HG03159 (cell line): ENCODE data around the gene GLIPR2.
"Not testable (repeated sequence)": the region's sequence is repeated elsewhere in the genome, so short reads cannot be mapped to it uniquely, and the experiment has no call there.

Experiments
- ATAC-seq: cut with Tn5 transposase; IDR thresholded peaks from one replicate; pipeline ENCODE4 v1.9.1; 2021; ENCODE audit warnings: mild to moderate bottlenecking, moderate library complexity; ENCODE audit not compliant: unreplicated experiment

The GLIPR2 gene

DNA sequence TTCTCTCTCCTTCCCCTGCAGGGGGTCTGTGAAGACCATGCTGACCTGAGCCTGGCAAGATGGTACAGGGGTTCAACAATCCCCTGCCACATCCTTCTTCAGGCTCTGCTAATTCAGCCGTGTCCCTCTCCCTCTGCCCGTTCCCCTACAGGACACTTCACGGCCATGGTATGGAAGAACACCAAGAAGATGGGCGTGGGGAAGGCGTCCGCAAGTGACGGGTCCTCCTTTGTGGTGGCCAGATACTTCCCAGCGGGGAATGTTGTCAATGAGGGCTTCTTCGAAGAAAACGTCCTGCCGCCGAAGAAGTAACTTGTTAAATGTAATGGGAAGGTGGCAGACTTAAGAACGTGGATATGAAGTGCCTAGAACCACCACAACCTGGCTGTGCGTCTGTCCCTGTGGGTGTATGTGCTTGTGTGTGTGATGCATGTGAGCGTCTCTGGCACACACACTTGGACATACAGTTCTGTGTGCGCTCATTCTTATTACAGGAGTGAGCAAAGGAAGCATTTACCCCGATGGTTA is 25.7 kb downstream of the GLIPR2 start:
- no peak for ATAC-seq

DNA sequence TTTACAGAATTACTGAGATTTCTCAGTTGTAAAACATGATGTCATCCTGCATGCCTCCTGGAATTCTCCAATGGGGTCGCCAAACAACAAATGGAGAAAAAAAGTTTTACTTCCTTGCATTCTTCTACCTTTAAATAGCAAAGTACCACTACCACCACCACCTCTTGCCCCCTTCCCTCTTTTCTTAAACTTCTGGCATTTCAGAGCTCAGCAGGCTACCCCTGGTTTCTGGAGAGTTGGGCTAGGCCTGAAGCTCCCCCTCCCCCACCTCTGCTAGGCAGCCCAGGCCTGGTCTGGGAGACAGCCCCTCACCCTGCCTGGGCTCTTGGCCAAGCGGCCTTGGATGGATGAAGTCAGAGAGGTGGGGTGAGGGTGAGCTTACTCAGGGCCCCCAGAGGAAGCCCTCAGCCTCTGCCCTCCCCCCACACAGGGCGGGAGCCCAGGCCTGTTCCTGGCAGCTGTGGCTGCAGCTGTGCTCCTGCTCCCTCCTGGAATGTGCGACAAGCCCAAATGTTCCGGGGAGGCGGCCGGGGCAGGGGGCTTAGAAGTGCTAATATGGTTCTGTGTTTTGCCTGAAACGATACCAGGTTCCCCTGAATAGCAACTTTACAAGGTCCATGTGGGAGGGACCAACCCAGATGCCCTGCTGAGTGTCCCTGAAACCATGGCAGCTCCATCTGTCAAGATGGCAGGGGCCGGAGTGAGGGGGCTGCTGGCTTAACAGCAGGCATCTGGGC is 26.7 kb downstream of the GLIPR2 start:
- no peak for ATAC-seq

DNA sequence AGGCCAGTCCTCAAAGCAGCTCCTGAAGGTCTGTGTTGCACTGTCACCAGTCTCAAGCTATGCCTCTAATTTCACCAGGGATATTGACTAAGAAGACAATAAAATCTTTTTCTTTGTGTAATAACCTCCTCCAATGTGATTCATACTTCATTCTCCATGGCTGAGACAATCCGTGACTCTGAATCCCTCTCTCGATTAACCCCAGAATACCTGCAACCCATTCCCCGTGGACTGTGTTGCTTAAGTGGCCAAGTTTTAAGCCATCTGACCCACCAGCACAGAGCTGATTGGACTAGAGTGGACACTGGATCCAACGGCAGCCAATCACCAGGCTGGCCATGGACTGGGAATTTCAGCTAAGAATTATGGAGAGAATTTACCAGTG is 27.2 kb downstream of the GLIPR2 start:
- no peak for ATAC-seq

DNA sequence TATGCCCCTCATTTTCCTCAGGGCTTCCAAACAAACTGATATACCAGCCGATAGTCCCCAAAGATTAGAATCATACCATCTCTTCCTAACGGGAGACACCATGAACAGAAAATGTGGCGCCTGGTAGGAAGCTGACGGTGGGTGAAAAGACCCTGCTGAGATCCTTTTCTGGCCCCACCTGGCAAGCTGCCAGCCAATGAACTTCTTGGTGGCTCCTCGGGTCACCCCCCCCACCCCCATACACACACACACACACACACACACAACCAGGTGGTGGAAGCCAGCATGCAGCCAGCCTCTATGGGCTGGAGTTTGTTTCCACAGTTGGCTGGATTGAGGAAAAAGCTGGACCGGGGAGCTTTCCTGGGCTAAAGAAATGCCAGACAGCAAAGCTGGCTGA is 27.8 kb downstream of the GLIPR2 start:
- no peak for ATAC-seq

DNA sequence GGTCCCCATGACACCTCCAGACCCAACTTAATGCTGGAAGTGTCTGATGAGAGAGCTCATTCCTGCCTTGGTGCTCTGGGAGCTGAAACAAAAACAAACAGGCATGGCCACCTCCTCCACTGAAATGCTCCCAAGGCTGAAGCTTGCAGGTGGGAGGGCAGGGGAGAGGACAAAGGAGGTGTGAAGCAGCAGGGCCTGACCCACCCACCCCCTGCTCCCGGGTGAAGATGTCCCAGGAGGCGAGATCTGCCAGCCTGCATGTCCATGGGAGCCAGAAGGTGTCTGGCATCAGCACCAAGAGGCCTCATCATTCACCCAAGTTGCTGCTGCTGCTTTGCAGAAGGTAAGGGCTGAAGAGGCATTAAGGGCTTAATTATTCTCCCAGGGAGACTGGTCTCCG is 28.5 kb downstream of the GLIPR2 start:
- no peak for ATAC-seq

DNA sequence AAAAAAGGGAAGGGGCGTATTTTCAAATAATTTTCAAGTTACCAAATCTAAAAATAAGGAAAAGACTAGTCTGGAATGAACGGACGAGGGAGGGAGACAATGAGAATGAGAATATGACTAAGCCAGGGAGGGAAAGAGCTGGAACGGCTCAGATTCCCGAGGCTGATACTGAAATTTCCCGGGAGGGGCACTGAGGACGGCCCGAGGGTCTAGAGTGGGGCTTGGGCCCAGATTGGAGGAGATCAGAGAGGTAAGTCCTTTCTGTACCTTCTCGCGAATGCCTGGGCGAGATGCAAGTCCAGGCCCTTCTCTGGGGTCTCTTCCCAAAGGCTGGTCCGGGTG is 29.3 kb downstream of the GLIPR2 start:
- no peak for ATAC-seq

DNA sequence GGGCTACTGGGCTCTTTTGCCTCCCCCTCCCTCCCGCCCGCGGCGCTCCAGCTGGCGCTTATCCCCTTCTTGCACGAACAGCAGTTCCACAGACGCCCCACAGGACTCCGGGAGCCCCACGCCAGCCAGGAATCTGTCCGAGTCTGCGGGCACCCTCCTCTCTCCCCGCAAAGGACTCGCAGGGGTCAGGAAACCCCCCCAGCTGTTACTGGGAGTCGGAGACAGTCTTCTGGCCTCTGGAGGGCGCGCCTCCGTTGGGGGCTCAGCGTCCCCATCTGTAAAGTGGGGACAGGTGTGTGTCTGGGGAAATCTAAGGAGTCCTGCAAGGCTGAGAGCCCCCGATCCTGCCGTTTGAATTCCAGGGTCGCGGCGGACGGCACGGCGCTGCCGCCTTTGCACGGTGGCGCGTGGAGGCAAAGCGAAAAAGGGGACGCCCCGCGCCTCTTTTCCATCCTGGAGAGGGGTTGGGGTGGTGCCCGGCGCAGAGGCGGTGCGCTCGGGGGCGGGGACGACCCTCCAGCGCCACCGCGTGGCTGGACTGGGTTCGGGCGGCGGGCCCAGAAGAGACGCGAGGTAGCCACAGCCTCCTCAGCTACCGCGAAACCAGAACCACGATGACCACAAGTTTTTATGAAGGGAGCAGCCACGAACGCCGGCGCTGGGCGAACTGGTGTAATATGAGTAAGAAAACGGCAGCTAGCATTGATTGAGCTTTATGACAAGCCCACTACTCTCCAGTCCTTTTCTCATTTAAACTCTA is 29.8 kb downstream of the GLIPR2 start:
- peak; percentile 85 for ATAC-seq

DNA sequence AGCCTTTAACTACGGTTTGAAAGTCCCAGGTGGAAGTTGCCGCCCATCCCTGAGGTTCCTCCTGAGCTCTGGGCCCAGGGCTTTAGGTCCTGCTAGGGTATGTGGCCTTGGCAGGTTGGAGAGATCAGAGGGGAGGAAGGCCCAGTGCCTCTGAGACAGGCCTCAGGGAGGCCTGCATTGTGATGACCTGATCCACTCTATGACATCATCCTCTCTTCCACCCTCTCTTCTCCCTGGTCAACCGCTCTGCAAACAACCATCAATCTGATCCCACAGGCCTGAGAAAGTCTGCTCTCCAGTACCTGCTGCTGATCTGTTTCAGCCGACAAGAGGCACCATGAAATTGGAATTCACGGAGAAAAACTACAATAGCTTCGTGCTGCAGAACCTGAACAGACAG is 32.6 kb downstream of the GLIPR2 start, which contains the start of gene CCIN:
Gene CCIN, plus strand, starts transcription at position 223 of the 400 bp plus-strand sequence. Its CDS starts 115 bp downstream, at position 338.
- ATAC-seq: no peak

DNA sequence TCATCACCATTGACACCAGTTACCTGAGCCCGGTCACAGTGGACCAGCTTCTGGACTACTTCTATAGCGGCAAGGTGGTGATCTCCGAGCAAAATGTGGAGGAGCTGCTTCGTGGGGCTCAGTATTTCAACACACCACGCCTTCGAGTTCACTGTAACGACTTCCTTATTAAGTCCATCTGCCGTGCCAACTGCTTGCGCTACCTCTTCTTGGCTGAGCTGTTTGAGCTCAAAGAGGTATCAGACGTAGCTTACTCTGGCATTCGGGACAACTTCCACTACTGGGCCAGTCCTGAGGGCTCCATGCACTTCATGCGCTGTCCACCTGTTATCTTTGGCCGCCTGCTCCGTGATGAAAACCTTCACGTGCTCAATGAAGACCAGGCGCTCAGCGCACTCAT is 33.2 kb downstream of the GLIPR2 start:
- no peak for ATAC-seq

DNA sequence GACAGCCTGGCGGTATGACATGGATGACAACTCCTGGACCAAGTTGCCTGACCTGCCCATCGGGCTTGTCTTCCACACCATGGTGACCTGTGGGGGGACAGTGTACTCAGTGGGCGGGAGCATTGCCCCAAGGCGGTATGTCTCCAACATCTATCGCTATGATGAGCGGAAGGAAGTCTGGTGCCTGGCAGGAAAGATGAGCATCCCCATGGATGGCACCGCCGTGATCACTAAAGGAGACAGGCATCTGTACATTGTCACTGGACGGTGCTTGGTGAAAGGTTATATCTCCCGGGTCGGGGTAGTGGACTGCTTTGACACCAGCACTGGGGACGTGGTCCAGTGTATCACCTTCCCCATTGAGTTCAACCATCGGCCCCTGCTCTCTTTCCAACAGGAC is 34.0 kb downstream of the GLIPR2 start:
- no peak for ATAC-seq

DNA sequence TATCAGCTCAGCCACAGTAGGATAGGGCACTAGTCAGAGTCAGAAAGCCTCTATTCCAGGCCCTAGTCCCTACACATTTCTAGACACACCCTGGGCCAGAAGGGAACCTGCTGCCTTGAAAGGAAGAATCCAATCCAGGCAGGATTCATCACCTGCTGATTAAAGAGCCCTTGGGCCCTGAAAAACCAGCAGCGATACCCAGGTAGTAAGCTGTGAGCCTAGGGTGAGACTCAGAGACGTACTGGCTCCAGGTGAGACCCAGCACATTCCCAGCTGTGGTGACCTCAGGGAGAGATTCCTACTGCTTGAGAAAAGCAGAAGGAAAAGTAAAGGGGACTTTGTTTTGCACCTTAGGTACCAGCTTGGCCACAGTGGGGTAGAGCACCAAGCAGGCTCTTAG is 37.3 kb downstream of the GLIPR2 start:
- ATAC-seq: no peak

DNA sequence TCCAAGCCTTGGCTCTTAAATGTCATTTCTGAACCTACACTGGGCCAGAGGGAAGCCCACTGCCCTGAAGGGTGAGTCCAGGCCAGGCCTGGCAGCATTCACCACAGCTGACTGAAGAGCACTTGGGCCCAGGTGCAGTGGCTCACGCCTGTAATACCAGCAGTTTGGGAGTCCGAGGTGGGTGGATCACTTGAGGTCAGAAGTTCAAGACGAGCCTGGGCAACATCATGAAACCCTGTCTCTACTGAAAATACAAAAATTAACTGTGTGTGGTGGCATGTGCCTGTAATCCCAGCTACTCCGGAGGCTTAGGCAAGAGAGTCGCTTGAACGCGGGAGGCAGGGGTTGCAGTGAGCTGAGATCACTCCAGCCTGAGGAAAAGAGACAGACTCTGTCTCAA is 37.7 kb downstream of the GLIPR2 start:
- no peak for ATAC-seq

DNA sequence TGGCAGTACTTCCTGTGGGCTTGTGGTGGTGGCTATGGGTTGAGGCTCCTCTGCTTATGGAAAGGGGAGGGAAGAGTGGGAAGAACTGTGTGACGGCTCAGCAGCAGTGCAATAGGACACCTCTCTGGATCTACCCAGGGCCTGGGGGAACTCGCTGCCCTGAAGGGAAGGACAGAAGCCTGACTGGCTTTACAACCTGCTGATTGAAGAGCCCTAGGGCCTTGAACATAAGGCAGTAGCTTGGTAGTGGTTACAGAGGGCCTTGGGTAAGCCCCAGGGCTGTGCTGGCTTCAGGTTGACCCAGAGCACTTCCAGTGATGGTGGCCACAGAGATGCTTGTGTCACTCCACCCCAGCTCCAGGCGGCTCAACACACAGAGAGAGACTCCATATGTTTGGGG is 38.2 kb downstream of the GLIPR2 start:
- no peak for ATAC-seq

DNA sequence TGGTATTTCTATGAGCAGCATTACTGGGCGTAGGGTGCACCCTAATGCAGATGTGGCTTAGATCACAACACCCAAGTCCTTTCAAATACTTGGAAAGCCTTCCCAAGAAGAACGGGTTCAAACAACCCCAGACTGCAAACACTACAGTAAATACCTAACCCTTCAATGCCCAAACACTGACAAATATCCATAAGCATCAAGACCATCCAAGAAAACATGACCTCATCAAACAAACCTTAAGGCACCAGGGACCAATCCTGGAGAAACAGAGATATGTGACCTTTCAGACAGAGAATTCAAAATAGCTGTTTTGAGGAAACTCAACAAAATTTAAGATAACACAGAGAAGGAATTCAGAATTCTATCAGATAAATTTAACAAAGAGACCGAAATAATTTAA is 38.7 kb downstream of the GLIPR2 start:
- not testable (repeated sequence) for ATAC-seq

DNA sequence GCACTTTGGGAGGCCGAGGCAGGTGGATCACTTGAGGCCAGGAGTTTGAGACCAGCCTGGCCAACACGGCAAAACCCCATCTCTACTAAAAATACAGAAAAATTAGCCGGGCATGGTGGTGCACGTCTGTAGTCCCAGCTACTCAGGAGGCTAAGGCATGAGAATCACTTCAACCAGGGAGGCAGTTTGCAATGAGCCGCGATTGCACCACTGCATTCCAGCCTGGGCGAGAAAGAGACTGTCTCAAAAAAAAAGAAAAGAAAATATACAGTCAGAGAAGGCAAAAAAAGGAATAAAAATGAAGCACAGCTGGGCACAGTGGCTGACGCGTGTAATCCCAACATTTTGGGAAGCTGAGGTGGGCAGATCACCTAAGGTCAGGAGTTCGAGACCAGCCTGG is 40.0 kb downstream of the GLIPR2 start:
- not testable (repeated sequence) for ATAC-seq

DNA sequence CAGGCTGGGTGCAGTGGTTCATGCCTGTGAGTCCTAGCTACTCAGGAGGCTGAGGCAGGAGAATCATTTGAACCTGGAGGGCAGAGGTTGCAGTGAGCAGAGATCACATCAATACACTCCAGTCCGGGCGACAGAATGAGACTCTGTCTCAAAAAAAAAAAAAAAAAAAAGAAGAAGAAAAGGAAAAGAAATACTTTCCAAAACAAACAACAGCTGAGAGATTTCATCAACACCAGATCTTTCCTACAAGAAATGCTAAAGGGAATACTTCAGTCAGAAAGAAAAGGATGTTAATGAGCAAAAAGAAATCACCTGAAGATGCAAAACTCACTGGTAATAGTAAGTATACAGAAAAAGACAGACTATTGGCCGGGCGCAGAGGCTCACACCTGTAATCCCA is 41.0 kb downstream of the GLIPR2 start:
- ATAC-seq: no peak

DNA sequence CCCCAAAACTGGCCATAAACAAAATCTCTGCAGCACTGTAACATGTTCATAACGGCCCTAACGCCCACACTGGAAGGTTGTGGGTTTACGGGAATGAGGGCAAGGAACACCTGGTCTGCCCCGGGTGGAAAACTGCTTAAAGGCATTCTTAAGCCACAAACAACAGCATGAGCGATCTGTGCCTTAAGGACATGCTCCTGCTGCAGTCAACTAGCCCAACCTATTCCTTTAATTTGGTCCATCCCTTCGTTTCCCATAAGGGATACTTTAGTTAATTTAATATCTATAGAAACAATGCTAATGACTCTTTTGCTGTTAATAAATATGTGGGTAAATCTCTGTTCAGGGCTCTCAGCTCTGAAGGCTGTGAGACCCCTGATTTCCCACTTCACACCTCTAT is 43.7 kb downstream of the GLIPR2 start:
- ATAC-seq: not testable (repeated sequence)

DNA sequence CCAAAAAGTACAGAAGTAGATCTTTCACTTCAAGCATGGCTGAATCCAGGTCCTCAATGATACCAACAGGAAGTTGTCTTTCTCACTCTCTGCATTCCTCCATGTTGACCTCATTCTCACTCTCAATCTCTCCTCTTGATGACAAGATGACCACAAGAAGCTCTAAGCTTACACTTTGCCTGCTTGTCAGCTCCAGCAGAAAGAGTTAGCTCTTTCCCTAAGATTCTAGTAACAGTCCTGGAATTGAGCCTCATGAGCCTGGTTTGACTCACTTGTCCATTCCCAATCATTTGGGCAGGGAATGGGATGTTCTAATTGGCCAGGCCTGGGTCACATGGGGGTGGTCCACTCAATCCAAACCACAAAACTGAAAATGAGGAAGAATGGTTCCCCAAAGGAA is 50.9 kb downstream of the GLIPR2 start:
- ATAC-seq: no peak

DNA sequence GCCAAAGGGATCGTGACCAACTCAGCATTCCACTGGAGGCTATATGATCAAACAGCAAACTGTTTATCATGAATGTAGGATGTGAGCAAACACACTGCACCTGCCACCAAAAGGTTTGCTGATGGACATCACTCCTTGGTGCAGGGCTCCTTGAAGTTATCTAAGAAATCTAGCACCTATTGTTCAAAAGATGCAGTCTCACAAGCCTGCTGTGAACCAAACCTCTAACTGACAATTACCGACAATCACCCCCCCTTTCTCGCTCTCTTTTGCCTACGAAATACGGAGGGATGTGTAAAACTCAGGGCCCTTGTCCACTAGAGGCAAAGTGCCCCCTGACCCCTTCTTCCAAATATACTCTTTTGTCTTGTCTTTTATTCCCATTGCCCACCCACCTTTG is 51.7 kb downstream of the GLIPR2 start:
- ATAC-seq: no peak

DNA sequence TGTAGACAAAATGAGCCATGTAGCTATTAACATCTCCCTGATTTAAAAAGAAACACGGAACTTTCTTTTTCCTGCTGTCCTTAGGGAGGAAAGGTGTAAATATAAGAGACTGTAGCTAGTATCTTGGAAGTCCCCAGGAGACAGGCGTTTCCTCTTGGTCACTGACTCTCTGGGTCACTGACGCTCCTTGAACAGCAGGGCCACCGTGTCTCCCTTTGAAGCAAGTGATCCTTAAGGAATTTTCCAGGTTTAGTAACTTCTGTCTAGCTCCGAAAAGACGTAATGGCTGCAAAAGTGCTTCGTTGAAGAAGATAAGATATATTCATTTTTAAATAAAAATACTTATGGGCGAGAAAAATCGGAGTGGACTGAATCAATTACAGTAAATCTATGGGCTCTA is 53.4 kb downstream of the GLIPR2 start:
- ATAC-seq: no peak

DNA sequence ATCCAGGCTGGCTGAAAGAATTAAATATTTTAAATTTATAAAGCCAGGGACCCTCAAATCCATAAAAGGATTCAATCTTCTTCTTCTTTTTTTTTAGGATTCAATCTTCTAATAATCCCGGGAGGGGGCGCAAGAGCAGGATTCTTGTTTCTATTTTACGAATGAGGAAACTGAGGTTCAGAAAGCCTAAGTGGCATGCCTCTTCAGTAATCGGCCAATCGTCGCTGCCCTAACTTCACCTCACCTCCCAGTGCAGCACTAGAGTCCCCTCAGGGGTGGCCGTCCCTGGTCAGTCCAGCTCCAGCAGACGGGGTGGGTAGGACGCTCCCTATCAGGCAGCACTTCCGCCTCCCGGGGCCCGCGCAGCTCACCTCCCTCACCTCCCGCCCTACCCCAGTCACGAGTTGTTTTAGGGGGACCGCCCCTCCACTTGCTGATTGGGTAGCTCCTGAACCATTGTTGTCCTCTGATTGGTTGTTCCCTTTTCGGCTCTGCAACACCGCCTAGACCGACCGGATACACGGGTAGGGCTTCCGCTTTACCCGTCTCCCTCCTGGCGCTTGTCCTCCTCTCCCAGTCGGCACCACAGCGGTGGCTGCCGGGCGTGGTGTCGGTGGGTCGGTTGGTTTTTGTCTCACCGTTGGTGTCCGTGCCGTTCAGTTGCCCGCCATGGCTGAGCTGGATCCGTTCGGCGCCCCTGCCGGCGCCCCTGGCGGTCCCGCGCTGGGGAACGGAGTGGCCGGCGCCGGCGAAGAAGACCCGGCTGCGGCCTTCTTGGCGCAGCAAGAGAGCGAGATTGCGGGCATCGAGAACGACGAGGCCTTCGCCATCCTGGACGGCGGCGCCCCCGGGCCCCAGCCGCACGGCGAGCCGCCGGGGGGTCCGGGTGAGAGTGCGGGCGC is 54.1 kb downstream of the GLIPR2 start, which contains the start of gene CLTA:
Gene CLTA, plus strand, starts transcription at position 534 of the 902 bp plus-strand sequence. Its CDS starts 136 bp downstream, at position 670.
- ATAC-seq: peak; percentile 98
